Stimulated activated CD8-positive, alpha-beta memory T cell treated with anti-CD3 and anti-CD28 coated beads, Interleukin-7, amount 100 ng/mL, for 48 hours (primary cell): ENCODE measurements around the gene STX3.
A peak's percentile ranks its signal among the peaks of the same experiment; 100 is the strongest.
"Not testable (repeated sequence)": the region's sequence is repeated elsewhere in the genome, so short reads cannot be mapped to it uniquely, and the experiment has no call there.

Experiments
- DNase-seq, 2 donors: peaks; one replicate each; pipeline ENCODE4 v3.0.0-alpha.2; 2020; ENCODE audit warnings: low read depth in 1 of 2; ENCODE audit errors: extremely low read depth in 1 of 2

STX3 gene

GRCh38 chr11:59785818-59786217 lies 30.6 kb downstream of the STX3 start:
- DNase-seq = no peak

- DNase-seq = no peak
Observed at GRCh38 chr11:59787255-59787588, 32.0 kb downstream of the STX3 start.

DNA sequence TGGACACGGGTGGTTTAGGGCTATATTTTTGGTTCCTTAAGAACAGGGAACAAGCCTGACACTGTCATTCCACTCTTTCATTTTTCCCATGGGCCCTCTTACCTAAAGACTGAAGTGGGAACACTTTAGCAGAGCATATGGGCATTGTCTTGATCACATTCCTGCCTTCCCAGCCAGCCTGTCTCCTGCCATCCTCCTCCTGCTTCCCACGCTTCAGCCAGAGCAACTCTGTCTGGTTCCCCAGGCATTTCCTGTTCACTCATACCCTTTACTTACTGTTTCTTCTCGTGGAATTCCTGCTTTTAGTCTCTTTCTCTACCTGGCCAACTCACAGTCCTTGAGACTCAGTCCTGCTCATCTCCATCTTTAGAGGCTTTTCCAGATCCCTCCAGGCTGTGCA lies 32.6 kb downstream of the STX3 start:
- DNase-seq = no peak

DNA sequence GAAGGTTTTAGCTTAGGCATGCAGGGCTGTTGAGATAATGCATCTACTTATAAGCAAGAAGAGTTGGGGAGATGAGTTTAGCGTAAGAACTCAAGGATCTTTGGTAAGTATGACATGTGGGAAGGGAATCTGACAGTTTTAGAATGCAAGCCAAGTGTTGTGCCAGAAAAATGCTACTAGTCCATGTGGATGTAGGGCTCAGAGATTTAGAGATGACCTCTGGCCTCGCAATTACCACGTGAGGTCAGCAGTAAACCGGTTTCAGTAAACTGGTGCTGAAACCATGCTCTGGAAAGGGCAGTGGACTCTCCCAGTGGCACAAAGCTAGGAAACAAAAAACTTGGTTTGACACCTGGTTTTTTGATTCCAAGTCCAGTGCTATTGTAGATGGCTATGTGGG lies 36.5 kb downstream of the STX3 start:
- DNase-seq = no peak

DNA sequence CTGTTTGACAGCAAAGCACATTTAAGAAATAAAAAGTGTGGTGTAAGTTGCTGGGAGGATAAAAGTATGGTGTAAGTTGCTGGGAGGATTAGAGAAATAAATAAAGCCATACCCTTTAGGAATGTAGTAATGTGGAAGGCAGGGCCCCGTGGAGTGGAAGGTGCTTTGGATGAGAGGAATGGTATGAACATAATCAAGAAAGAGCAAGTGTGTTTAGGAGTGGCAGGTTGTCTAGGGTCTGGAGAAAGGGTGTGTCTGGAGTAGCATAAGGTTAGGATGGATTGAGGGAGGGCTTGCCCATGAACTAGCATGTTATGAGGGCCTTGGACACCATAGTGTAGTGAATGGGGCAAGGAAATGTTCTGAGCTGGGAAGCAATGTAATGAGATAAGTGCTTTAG lies 37.3 kb downstream of the STX3 start:
- DNase-seq = no peak

- DNase-seq = no peak
Observed at GRCh38 chr11:59794417-59794816, 39.2 kb downstream of the STX3 start.

- no peak for DNase-seq
Observed at GRCh38 chr11:59800390-59801025, 45.3 kb downstream of the STX3 start.

DNA sequence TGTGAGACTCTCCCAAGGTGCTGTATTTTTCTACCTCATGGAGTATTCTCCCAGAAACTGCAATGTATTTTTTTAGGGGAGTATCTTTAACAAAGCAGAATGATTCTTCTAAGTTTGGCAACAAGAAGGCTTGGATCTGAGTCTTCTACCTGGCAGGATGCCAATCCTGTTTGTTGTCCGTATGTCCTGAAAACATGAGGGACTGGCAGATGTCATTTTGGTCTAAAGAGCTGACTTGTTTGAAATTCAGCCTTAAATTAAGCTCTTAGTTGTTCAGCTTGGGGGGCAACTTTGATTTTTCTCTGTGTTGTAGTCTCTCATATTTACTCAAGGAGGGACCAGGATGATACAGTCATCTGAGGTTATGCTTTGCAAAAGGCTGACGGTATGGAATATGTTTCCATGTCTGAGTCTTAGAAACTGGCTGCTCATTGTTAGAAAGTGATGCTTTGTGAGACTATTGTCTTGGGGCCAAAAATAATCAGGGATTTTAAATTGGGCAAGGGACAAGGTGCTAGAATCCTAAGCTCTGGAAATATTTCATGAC lies 46.1 kb downstream of the STX3 start:
- no peak for DNase-seq

DNA sequence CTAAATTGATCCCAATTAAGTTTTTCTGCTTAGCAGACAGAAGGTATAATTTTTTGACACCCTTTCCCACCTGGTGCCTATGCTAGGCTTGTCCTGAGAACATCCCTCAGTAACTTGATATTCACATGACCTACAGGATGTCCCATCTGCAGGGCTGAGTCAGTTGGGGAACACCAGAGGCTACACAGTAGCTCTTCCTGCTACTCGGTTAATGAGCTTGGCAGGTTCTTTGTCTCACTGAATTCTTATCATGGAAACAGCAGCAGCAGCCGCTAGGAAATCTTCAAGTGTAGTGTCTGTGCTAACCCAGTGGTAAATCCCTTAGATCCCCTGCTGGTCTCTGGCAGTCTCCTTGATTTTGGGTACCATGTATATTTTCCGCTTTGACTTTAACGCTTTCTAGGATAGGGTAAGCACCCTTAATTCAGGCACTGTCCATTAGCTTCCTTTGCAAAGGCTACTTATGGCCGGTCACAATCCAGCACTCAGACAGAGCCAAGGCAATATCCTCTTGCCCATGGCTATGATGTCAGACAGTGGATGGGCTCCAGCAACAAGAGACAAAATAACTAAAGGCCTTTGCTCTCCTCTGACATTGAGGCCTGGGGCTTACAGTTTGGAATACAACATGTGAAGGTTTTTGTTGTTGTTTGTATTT lies 46.9 kb downstream of the STX3 start:
- DNase-seq = no peak

DNA sequence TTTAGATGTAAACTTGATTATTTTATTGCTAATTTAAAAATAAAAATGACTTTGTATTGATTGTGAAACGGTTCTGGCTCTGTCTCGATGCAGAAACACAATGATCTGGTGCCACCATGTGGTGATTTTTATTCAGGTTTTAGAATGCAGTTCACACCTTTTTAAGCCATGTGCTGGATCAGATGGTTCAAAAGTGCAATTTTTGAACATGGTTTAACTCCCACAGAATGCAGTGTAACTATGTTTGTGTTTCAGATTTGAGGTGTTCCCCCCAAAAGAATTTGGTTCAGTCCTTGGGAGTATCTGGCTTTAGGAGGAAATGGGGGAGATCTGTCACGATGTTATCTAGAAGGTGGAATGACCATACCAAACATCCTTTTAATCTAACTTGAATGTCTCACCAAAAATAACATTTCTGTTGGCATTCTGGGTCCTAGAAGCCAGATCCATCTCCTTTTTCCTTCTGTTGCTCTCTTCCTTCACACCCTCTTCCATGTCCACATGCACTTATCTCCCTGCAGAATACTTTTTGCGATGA lies 47.5 kb downstream of the STX3 start:
- no peak for DNase-seq

- no peak for DNase-seq
Observed at GRCh38 chr11:59804061-59804460, 48.9 kb downstream of the STX3 start.

GRCh38 chr11:59807047-59807610 lies 52.0 kb downstream of the STX3 start:
- DNase-seq = no peak

DNA sequence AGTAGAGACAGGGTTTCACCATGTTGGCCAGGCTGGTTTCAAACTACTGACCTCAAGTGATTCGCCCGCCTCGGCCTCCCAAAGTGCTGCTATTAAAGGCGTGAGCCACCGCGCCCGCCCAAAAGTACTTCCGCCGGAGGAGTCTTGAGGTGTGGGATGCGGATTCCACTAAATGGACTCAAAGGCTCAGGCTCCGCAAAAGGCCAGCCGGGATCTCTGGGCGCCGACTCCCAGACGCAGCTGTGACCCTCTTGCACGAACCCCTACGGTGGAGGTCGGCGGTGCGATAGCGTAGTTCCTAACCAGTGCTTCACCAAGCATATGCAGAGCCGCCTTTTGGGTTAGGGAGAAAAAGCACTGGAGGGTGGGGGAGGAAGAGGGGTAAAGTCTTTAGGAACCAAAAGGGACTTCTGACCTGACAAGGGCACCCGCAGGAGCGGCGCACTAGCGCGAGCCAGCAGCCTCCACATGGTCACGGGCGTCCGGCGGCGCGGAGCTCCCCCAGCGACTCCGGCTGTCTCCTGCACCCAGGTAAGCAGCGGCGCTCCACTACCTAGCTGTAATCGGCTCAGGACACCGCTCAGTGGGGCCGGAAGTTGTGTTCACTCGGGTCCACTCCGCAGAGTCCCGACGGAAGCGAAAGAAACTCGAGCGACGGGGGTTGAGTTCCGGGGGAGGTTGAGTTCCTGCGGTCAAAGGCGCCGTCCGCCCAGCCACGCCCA lies 55.2 kb downstream of the STX3 start, which contains the start of gene MRPL16:
TSS of gene MRPL16 (minus strand) at position 590 of the 722 bp plus-strand sequence. CDS start at position 470, 120 bp downstream.
- peak; percentile 79 to 81 for DNase-seq

DNA sequence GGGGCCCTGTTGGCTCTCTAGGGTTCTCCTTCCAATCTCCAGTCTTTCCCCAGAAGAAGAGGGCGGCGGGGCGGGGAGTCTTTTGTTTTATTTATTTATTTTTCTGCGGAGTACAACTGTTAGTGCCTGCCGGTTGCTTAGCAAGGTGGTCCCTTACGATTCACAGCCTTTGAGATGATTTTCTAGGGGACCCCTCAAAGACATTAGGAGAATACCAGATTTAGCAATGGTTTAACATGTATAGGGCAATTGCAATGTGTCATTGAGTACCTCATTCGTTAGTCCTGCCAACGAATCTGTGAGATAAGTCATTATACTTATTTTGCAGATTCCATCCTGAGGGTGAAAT lies 55.7 kb downstream of the STX3 start:
- no peak for DNase-seq

GRCh38 chr11:59812220-59812619 lies 57.0 kb downstream of the STX3 start:
- no peak for DNase-seq

DNA sequence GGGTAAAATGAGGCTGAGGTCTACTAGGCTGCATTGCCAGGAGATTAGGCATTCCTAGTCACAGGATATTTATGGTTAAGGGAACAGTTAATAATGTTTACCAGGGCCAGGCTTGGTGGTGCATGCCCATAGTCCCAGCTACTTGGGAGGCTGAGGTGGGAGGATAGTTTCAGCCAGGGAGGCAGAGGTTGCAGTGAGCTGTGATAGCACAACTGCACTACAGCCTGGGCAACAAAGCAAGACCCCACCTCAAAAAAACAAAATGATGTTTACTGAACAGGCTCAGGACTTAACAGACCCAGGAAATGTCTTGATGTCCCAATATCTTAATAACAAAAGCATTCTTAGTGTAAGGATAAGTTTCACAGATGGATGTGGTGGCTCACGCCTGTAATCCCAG lies 58.2 kb downstream of the STX3 start:
- no peak for DNase-seq

DNA sequence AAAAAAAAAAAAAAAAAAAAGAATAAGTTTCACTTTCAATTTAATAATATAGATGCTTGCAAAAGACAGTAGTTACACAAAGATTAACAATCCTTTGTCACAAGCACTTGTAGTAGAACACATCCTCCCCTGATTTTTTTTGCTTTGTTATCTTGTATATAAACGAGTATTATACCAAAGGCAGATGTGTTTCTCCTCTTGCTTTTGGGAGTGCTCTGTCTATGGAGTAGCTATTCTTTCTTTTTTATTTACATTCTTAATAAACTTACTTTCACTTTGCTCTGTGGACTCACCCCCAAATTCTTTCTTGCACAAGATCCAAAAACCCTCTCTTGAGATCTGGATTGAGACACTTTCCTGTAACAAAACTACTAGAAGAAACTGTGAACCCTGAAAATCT lies 58.8 kb downstream of the STX3 start:
- no peak for DNase-seq

- DNase-seq = no peak
Observed at GRCh38 chr11:59815754-59816153, 60.6 kb downstream of the STX3 start.

GRCh38 chr11:59816434-59816833 lies 61.3 kb downstream of the STX3 start:
- not testable (repeated sequence) for DNase-seq

DNA sequence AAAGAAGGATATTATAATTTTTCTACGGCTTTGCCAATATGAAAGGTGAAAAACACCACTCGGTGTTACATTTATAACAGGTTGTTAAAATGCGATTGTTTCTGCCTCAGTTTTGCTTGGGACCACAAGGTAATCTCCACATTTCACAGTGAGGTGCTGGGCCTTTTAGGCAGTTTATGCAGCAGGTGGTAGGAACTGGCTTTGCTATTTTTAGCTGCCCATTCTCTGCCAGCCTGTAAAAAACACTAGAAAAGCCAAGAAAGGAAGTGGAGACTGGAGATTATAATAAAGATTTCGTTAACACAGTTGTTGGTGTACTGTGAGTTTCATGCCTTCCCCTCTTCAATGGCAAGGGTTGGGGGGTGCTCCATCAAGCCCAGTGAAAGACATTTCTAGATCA lies 63.4 kb downstream of the STX3 start:
- DNase-seq = no peak

GRCh38 chr11:59822989-59823566 lies 67.9 kb downstream of the STX3 start:
- DNase-seq = peak in 1 of 2 donors; percentile 4
